ENCODE results near the gene SALL4.

- TF ChIP-seq RFX5 (IDR thresholded peaks at IDR 0.05; ENCODE audit: borderline replicate concordance, low read depth, low read length) (no peak), EZH2 (IDR thresholded peaks at IDR 0.05; ENCODE audit: low read depth, low read length, severe bottlenecking) (no peak), POLR2A (IDR thresholded peaks at IDR 0.05; ENCODE audit: control extremely low read depth in 1 of 2, low read depth in 2 of 2, low read length in 2 of 2) (no peak), SIN3A (conservative IDR thresholded peaks at IDR 0.05 in 1 of 2, IDR thresholded peaks at IDR 0.05 in 1 of 2; ENCODE audit: low read depth in 1 of 2, low read length in 2 of 2) (no peak), KDM4A (IDR thresholded peaks at IDR 0.05; ENCODE audit: low read depth, low read length, severe bottlenecking) (no peak), KDM1A (IDR thresholded peaks at IDR 0.05; ENCODE audit: borderline replicate concordance, low read length) (no peak), EP300 (IDR thresholded peaks at IDR 0.05; ENCODE audit: borderline replicate concordance in 1 of 2, low read depth in 2 of 2, low read length in 2 of 2) (no peak), GTF2F1 (IDR thresholded peaks at IDR 0.05; ENCODE audit: borderline replicate concordance, low read depth, low read length) (no peak)
- TF ChIP-seq, protein P1, sequence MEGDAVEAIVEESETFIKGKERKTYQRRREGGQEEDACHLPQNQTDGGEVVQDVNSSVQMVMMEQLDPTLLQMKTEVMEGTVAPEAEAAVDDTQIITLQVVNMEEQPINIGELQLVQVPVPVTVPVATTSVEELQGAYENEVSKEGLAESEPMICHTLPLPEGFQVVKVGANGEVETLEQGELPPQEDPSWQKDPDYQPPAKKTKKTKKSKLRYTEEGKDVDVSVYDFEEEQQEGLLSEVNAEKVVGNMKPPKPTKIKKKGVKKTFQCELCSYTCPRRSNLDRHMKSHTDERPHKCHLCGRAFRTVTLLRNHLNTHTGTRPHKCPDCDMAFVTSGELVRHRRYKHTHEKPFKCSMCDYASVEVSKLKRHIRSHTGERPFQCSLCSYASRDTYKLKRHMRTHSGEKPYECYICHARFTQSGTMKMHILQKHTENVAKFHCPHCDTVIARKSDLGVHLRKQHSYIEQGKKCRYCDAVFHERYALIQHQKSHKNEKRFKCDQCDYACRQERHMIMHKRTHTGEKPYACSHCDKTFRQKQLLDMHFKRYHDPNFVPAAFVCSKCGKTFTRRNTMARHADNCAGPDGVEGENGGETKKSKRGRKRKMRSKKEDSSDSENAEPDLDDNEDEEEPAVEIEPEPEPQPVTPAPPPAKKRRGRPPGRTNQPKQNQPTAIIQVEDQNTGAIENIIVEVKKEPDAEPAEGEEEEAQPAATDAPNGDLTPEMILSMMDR (IDR thresholded peaks at IDR 0.05; ENCODE audit: control extremely low read depth in 1 of 3, insufficient read depth in 1 of 3, low read depth in 1 of 3, low read length in 3 of 3) = no peak
Measured at GRCh38 chr20:51740838-51741237, 61.5 kb downstream of the SALL4 start.
